ENCODE data around the gene SV2C.

- TF ChIP-seq POLR2AphosphoS5 (IDR thresholded peaks at IDR 0.05) (no peak), CTCF (IDR thresholded peaks at IDR 0.05) (no peak), POLR2A (IDR thresholded peaks at IDR 0.05) (no peak), EP300 (IDR thresholded peaks at IDR 0.05) (no peak)
These were observed 17.9 kb upstream of the SV2C start for GRCh38 chr5:76065258-76065657.

All from sigmoid colon (tissue), 4 donors.